Fibroblast of skin of back (primary cell): ENCODE measurements around the gene NR1D1. TPM values are rescaled to one million over a fixed set of nuclear protein-coding genes. Genes with fewer than 3 reads are reported as not detected.
"Not testable (repeated sequence)": the region's sequence is repeated elsewhere in the genome, so short reads cannot be mapped to it uniquely, and the experiment has no call there.

Source experiments
- DNase-seq: peaks from one replicate; pipeline ENCODE4 v3.0.0-alpha.2; 2013
- polyA plus RNA-seq, 2 experiments: library from polyadenylated mRNA; unstranded; fragments of 120-200 nt; gene quantifications; one replicate each; pipeline ENCODE4 v1.2.1, GENCODE V29; 2013; ENCODE audit not compliant: insufficient read length in 2 of 2

NR1D1 gene
- polyA plus RNA-seq (2013, experiment 1 of 2; ENCODE audit: insufficient read length) = 13.6 TPM
- 12.0 TPM for polyA plus RNA-seq (2013, experiment 2 of 2; ENCODE audit: insufficient read length)

- no peak for DNase-seq
These were observed at the start of gene NR1D1 for GRCh38 chr17:40100419-40100668. NR1D1 (minus strand) TSS chr17:40100589; CDS start chr17:40100094, 495 bp downstream.

- no peak for DNase-seq
These were observed 48.1 kb upstream of the NR1D1 start for GRCh38 chr17:40148527-40148926.

DNA sequence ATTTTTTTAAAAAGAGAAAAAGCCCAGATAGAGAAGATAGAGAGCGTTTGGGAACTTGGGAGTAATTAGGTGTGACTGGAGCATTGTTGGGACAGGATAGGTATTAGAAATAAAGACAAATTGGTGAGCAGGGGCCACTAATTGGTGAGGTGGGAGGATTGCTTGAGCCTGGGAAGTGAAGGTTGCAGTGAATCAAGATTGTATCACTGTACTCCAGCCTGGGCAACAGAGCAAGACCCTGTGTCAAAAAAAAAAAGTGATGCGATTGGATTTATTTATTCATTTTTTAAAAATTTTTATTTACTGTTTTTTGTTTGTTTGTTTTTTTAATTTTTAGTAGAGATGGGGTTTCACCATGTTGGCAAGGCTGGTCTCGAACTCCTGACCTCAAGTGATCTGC is 45.1 kb upstream of the NR1D1 start:
- DNase-seq = no peak

DNA sequence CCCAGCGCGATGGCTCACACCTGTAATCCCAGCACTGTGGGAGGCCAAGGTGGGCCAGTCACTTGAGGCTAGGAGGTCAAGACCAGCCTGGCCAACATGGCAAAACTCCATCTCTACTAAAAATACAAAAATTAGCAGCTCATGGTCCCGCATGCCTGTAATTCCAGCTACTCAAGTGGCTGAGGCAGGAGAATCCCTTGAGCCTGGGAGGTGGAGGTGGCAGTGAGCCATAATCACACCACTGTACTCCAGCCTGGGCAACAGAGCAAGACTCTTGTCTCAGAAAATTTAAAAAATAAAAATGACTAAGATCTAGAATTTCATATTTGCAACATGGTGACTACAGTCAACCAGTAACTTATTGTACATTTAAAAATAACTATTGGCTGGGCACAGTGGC is 42.8 kb upstream of the NR1D1 start:
- DNase-seq = not testable (repeated sequence)

- DNase-seq = no peak
These were observed 39.2 kb upstream of the NR1D1 start for GRCh38 chr17:40139566-40140058.

- DNase-seq = no peak
These were observed 35.4 kb upstream of the NR1D1 start for GRCh38 chr17:40135817-40136216.

GRCh38 chr17:40134184-40134583 is 33.8 kb upstream of the NR1D1 start:
- DNase-seq = no peak

GRCh38 chr17:40130352-40131042 is 30.1 kb upstream of the NR1D1 start:
- DNase-seq = no peak

- DNase-seq = no peak
These were observed 29.1 kb upstream of the NR1D1 start for GRCh38 chr17:40129498-40129897.

- DNase-seq = peak; percentile 38
These were observed 24.1 kb upstream of the NR1D1 start for GRCh38 chr17:40124279-40125141.

- no peak for DNase-seq
These were observed 23.4 kb upstream of the NR1D1 start for GRCh38 chr17:40123811-40124114.

GRCh38 chr17:40122999-40123810 is 22.8 kb upstream of the NR1D1 start:
- DNase-seq = peak; percentile 56

DNA sequence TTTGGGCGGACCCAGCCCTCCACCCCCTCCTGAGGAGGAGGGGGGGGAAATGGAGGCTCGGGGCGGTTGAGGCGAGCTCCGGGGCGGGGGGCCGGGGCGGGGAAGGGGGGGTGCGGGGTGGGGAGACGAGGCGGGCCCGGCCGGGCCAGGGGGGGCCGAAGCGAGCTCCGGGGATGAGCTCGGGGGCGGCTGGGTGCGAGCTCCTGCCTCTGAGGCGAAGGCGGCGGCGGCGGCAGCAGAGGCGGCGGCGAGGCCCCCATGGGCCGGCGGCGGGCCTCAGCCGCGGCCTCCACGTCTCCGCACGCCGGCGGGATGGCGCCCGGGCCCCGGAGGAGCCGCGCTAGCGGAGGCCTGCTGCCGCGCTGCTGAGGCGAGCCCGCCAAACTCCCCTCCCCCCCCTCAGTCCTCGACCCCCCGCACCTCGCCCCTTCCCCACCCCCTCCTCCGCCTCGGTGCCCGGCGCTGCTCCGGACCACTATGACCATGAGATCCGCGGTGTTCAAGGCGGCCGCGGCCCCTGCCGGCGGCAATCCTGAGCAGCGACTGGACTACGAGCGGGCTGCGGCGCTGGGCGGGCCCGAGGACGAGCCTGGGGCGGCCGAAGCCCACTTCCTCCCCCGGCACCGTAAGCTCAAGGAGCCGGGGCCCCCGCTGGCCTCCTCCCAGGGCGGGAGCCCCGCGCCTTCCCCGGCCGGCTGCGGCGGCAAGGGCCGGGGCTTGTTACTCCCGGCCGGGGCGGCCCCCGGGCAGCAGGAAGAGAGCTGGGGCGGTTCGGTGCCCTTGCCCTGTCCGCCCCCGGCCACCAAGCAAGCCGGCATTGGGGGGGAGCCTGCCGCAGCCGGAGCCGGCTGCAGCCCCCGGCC is 22.0 kb upstream of the NR1D1 start:
- peak; percentile 59 for DNase-seq

GRCh38 chr17:40121181-40122135 is 21.1 kb upstream of the NR1D1 start, which contains the start of gene MSL1:
MSL1 (plus strand) TSS chr17:40121971; CDS start chr17:40122613, 642 bp downstream.
- DNase-seq = peak; percentile 83

DNA sequence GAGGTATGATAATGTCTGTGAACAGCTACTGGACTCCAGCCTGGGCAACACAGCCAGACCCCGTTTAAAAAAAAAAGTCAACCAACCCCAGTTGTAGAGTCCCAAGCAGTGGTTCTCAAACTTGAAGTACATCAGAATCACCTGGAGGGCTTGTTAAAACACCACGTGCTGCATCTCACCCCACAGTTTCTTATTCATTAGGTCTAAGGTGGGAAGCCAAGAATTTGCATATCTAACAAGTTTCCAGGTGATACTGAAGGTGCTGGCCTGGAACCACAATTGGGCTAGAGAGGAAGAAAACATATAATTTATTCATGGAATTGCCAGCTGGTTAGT is 14.7 kb upstream of the NR1D1 start:
- no peak for DNase-seq

DNA sequence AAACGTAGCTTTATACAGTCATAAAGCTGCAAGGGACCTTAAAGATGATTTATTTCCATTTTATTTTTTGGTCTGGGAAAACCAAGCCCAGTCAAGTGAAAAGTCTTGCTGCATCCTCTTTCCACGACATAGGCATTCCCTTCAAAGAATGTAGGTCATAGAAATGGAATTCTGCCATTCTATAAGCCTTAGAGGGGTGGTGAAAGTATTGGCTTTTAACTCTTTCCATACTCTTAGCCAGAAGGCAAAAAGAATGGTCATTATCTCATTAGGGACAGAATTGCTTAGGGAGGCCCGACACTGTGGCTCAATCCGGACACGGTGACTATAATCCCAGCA is 13.5 kb upstream of the NR1D1 start:
- peak; percentile 81 for DNase-seq

DNA sequence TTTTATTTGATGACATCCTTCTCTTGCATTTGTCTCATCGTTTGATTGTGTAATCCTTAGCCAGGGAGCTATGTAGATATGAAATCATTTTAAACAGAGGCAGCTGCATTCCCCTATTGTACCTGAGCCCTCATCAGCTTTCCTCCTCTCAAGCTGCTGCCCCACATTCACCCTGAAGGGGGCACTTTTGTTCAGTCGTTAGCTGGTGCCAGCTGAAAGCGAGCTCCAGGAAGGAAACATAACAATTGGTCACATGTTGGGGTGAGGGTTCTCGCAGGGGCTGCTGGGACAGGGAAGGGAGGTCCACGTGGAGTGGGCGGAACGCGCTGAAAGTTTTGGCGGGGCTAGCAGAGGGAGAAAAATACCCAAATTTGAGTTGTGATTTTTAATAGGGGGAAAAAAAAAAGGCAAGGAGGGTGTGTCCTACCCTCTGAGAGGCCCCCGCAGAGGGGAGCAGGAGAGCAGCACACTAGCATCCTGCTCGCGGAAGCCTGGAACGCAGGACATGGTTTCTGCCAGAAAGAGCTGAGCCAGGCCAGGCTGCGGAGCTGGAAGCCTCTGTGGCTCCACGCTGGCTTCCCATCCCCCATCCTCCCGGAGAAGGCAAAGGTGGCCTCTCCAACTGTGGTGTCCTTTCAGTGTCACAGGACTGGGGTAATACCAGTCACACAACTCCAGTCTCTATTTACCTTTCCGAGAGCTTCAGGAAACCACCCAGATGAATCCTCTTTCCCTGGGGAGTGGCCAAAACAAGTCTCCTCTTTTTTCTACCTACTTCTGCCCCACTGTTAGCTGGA is 12.9 kb upstream of the NR1D1 start:
- peak; percentile 95 for DNase-seq

- DNase-seq = no peak
These were observed 12.3 kb upstream of the NR1D1 start for GRCh38 chr17:40112718-40113109.

GRCh38 chr17:40112191-40112711 is 11.9 kb upstream of the NR1D1 start:
- no peak for DNase-seq
